Measurements from ENCODE around the gene HELB. TPM values are rescaled to one million over a fixed set of nuclear protein-coding genes. Genes with fewer than 3 reads are reported as not detected.

HELB gene
- total RNA-seq, 1 experiment from 2014 or later: 10.0 TPM

GRCh38 chr12:66258011-66258410, 44.3 kb upstream of the HELB start:
- Histone ChIP-seq H3K79me2 (ENCODE audit: low read depth) (no peaks in the 10 kb centered on the region), H3K4me3 (no peak overlapping the region), H3F3A (ENCODE audit: insufficient read depth, low read depth) (no peaks in the 10 kb centered on the region), H3K36me3 (ENCODE audit: low read depth) (no peaks in the 10 kb centered on the region), H4K20me1 (ENCODE audit: insufficient read depth) (no peaks in the 10 kb centered on the region), H3K4me2 (no peak overlapping the region), H3K27me3 (ENCODE audit: insufficient read depth, low read depth) (no peaks in the 10 kb centered on the region), H3K9me3 (ENCODE audit: insufficient read depth, low read depth) (no peaks in the 10 kb centered on the region), H3K27ac (no peak overlapping the region), H3K9me2 (ENCODE audit: insufficient read depth) (no peaks in the 10 kb centered on the region), H3K4me1 (replicated peaks; ENCODE audit: insufficient read depth) (no peaks in the 10 kb centered on the region), H2AFZ (no peak overlapping the region)
- ChIA-PET POLR2A (ENCODE audit: unreplicated experiment) (no interaction called here), CTCF (no interaction called here)
- DNase-seq: no peak
- TF ChIP-seq CTCF (conservative IDR thresholded peaks at IDR 0.05) (no peak), EZH2 (IDR thresholded peaks at IDR 0.05; ENCODE audit: low read depth) (no peak)
- no TSS peak for BruUV-seq (replicated peaks)
- intact Hi-C loops (cut with micrococcal nuclease; ENCODE audit: unreplicated experiment): no loop called here

GRCh38 chr12:66262737-66263136, 39.6 kb upstream of the HELB start:
- intact Hi-C loops (cut with micrococcal nuclease; ENCODE audit: unreplicated experiment): no loop called here
- H3F3A ChIP-seq (ENCODE audit: insufficient read depth, low read depth): no peaks in the 10 kb centered on the region
- no peaks in the 10 kb centered on the region for H3K79me2 ChIP-seq (ENCODE audit: low read depth)
- ChIA-PET POLR2A (ENCODE audit: unreplicated experiment) (no interaction called here), CTCF (no interaction called here)
- no peaks in the 10 kb centered on the region for H3K9me3 ChIP-seq (ENCODE audit: insufficient read depth, low read depth)
- no peaks in the 10 kb centered on the region for H3K9me2 ChIP-seq (ENCODE audit: insufficient read depth)
- no peak overlapping the region for H3K4me3 ChIP-seq
- no peak overlapping the region for H3K27ac ChIP-seq
- BruUV-seq (replicated peaks): no TSS peak
- DNase-seq: no peak
- no peak overlapping the region for H2AFZ ChIP-seq
- H3K27me3 ChIP-seq (ENCODE audit: insufficient read depth, low read depth): no peaks in the 10 kb centered on the region
- TF ChIP-seq EZH2 (IDR thresholded peaks at IDR 0.05; ENCODE audit: low read depth) (no peak), CTCF (conservative IDR thresholded peaks at IDR 0.05) (no peak)
- H4K20me1 ChIP-seq (ENCODE audit: insufficient read depth): no peaks in the 10 kb centered on the region
- H3K4me2 ChIP-seq: no peak overlapping the region
- no peaks in the 10 kb centered on the region for H3K4me1 ChIP-seq (replicated peaks; ENCODE audit: insufficient read depth)
- H3K36me3 ChIP-seq (ENCODE audit: low read depth): no peaks in the 10 kb centered on the region

- no peak overlapping the region for H3K27ac ChIP-seq
- H3K4me3 ChIP-seq: no peak overlapping the region
- H3K79me2 ChIP-seq (ENCODE audit: low read depth): no peaks in the 10 kb centered on the region
- no peaks in the 10 kb centered on the region for H3K9me2 ChIP-seq (ENCODE audit: insufficient read depth)
- BruUV-seq (replicated peaks): no TSS peak
- no peaks in the 10 kb centered on the region for H3K27me3 ChIP-seq (ENCODE audit: insufficient read depth, low read depth)
- DNase-seq: no peak
- CTCF ChIA-PET: no interaction called here
- H4K20me1 ChIP-seq (ENCODE audit: insufficient read depth): no peaks in the 10 kb centered on the region
- no peaks in the 10 kb centered on the region for H3F3A ChIP-seq (ENCODE audit: insufficient read depth, low read depth)
- H3K4me2 ChIP-seq: no peak overlapping the region
- no peak overlapping the region for H2AFZ ChIP-seq
- no peaks in the 10 kb centered on the region for H3K36me3 ChIP-seq (ENCODE audit: low read depth)
- POLR2A ChIA-PET (ENCODE audit: unreplicated experiment): no interaction called here
- no peak for TF ChIP-seq CTCF (conservative IDR thresholded peaks at IDR 0.05)
- no peak for TF ChIP-seq EZH2 (IDR thresholded peaks at IDR 0.05; ENCODE audit: low read depth)
- intact Hi-C loops (cut with micrococcal nuclease; ENCODE audit: unreplicated experiment): no loop called here
- no peaks in the 10 kb centered on the region for H3K9me3 ChIP-seq (ENCODE audit: insufficient read depth, low read depth)
- no peaks in the 10 kb centered on the region for H3K4me1 ChIP-seq (replicated peaks; ENCODE audit: insufficient read depth)
Observed at GRCh38 chr12:66268562-66268961, 33.7 kb upstream of the HELB start.
